NAMALWA (cell line): Measurements from ENCODE around the gene SNX30.
"Not testable (repeated sequence)": the region's sequence is repeated elsewhere in the genome, so short reads cannot be mapped to it uniquely, and the experiment has no call there.

ENCODE experiments used
- DNase-seq: peaks from one replicate; pipeline ENCODE4 v3.0.0-alpha.2; 2015; ENCODE audit warnings: low spot score

SNX30 gene, protein sequence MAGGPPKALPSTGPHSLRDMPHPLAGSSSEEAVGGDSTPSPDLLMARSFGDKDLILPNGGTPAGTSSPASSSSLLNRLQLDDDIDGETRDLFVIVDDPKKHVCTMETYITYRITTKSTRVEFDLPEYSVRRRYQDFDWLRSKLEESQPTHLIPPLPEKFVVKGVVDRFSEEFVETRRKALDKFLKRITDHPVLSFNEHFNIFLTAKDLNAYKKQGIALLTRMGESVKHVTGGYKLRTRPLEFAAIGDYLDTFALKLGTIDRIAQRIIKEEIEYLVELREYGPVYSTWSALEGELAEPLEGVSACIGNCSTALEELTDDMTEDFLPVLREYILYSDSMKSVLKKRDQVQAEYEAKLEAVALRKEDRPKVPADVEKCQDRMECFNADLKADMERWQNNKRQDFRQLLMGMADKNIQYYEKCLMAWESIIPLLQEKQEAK

DNA sequence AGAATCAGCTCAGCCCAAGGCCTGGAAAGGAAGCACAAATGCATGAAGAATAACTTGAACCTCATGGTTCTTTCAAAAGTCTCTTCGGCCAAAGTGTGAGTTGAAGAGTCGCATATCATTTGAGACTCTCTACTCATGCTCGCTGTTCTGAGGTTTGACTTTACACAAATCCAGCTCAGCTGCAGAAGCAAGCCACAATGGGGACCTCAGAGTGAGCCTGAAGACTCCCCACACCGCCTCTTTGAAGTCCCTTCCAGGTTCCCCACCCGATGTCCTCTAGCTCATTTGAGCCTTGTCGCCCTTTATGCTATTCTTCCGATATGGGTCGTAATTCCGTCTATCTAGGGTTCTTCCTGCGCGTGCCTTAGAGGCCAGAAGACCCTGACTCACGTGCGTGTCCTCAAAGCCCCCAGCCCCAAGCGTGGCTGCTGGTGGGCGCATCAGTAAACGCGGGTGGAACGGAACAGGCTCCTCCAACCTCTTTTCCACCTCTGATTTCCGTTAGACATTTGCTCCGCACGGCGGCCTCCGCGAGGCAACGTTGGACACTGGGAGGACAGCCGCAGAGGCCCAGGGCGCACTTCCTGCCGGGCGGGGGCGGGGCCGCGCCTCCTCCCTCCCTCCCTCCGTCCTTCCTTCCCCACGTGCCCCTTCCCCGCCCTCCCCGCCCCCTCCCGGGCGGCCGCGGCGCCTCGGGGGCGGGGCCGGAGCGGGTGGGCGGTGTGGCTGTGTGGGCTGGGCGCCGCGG, at the start of gene SNX30:
Gene SNX30, plus strand, starts transcription at position 745 of the 748 bp plus-strand sequence. CDS start 242 bp downstream, outside the sequence.
- peak; percentile 88 for DNase-seq

DNA sequence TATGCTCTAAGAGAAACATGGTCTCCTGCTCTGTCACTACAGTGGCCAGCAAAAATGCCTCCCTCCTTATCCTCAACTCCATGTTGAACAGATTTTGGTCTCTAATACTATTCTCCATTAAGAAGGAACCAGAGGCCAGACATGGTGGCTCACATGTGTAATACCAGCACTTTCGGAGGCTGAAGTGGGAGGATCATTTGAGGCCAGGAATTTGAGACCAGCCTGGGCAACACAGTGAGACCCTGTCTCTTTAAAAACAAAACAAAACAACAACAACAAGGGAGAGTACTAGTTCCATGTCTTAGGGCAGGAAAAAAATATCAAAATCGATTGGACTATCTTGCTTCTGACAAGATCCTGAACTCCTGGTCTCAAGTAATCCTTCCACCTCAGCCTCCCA, 47.3 kb upstream of the SNX30 start:
- DNase-seq, result no peak

DNA sequence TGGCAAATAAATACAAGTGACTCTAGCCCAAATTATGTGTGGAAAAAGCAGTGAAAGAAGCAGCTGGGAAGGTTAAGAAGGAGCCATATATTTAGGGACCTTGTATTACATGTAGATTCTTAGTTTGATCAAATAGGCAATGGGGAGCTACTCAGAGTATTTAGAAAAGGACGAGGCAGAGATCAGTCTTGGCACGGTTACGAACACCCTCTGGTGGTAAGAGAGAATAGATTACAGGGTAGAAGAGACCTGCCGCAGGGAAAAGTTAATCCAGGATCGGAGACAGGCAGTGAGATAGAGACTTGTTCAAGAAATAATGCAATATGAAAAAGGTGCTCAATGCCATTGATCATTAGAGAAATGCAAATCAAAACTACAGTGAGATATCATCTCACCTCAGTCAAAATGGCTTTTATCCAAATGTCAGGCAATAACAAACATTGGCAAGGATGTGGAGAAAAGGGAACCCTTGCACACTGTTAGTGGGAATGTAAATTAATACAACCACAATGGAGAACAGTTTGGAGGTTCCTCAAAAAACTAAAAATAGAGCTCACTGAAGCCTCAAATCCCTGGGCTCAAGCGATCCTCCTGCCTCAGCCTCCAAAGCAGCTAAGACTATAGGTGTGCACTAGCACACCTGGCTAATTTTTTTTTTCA, 44.7 kb upstream of the SNX30 start:
- DNase-seq, result no peak

DNA sequence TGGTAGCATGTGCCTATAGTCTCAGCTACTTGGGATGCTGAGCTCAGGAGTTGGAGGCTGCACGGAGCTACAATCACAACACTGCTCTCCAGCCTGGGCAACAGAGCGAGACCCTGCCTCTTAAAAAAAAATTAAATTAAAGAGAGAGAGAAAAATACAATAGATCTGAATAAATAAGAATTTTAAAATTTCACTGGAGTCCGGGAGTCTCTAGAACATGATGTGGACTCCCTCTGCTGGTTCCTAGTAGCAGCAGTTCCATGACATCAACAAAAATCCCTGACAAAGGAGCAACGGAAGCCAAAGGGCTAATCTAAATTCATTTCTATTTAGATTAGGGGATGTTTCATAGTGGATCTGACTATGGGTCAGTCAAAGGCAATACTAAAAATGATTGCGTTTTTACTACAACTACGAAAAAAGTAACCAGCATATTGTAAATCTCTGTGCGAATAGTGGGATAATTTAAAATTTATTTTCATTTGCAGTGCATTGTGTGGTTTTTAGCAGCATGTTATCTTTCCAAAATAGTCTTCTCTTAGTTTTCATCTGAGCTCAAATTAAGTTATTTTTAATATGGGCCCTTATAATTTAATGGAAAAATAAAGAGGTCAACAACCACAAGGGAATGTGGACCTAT, 39.4 kb upstream of the SNX30 start:
- peak; percentile 28 for DNase-seq

DNA sequence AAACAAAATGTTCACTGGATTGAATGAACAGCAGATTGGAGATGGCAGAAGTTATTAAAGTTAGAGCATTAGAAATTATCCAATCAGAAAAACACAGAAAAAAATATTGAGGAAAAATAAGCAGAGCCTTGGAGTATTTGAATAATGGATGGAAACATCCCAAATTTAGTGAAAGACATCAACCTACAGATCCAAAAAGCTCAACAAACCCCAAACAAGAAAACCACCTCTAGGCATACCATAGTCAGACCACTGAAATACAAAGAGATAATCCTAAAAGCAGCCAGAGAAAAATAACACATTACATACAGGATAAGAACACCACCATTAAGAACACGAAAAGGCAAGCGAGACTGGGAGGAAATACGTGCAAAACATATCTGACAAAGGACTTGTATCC, 37.9 kb upstream of the SNX30 start:
- no peak for DNase-seq

DNA sequence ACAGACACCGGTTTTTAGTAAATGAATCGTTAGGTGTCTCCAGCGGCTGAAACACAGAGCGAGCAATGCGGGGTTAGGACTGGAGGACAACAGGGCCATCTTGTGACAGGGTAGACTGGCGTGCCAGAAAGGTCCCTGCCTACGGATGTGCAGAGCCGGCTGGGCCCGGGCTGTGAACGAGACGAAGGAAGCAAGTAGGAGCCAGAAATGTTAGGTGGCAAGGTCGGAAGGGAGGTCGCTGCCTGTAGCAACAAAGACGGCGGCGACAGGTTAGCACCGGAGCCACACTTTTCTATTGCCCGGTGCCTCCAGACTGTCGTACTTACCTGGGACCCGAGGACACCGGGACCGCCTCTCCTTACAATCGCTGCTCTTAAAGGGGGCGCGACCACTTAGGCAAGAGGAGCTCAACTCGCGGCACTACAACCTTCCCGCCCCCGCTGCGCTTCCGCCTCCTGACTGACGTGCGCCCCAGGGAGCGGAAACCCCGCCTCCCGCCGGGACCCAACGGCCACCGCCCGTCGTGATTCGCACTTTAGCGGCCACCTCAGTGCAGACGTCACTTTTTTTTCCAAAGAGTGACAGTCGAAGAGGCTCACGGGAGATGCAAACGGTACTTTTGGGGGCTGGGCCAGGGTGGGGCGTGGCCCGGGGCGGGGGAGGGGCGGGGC, 32.8 kb upstream of the SNX30 start, which contains the start of gene INIP:
Gene INIP, minus strand, starts transcription at position 457 of the 671 bp plus-strand sequence. CDS start 1,632 bp downstream, outside the sequence.
- DNase-seq, result peak; percentile 99

DNA sequence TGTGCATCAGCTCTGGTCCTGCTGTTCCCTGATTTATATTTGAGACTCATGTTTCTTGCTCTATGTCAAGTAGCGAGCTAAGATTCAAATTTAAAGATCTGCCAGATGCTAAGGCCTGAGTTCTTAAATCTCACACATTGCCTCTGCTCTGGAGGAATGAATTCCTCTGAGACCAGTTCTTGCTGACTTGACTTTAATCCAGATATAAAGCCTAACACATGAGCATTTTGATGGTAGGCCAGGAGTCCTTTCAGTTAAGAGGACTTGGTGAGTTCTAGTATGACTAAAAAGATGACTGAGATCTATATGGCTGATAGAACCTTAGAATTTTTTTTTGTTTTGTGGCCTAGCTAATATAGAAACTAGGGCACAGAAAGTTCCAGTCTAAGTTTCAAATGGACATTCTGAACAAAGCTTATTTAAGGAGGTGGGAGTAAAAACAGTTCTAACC, 31.3 kb upstream of the SNX30 start:
- DNase-seq, result no peak

DNA sequence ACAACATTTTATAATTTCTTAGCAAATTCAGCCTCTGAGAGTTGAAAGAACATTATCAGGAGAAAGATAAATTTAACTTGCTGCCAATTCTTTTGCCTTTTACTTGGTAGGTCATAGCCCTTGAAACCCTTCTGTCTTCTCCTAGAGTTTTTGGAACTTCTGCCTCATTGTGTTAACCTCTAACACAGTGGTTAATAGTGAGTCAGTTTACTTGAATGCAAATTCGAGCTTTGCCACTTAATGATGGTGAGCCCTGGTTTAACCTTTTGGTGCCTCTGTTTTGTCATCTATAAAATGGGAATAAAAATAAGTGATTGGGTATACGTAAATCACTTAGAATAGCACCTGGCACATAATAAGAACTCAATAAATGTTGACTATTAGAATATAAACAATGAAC, 30.9 kb upstream of the SNX30 start:
- DNase-seq, result no peak

DNA sequence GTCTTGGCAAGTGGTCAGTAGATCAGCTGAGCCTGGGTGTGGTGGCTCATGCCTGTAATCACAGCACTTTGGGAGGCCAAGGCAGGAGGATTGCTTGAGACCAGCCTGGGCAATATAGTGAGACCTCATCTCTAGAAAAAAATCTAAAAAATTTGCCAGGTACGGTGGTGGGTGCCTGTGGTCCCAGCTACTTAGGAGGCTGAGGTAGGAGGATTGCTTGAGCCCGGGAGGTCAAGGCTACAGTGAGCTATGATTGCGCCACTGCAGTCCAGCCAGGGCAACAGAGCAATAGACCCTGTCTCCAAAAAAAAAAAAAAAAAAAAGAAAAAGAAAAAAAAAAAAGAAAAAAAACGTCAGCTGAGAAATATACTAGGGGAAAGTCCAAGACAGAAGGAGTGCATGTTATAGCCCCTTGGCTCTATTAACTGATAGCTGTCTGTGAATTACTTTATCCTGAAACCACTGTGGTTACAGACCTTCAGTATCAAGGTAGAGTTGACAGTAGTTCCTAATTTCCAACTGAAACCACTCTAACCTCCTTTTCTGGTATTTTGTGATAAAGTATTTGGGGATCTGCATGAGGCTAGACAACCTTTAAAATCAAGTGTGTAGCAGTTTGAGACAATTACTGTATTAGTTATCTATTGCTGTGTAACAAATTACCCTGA, 30.3 kb upstream of the SNX30 start:
- no peak for DNase-seq

DNA sequence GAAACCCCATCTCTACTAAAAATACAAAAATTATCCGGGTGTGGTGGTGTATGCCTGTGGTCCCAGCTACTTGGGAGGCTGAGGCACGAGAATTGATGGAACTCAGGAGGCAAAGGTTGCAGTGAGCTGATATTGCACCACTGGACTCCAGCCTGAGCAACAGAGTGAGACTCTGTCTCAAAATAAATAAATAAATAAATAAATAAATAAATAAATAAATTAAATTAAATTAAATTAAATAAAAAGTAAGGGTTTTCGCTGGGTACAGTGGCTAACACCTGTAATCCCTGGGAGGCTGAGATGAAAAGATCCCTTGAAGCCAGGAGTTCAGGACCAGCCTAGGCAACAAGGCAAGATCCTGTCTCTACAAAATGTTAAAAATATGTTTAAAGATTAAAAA, 27.8 kb upstream of the SNX30 start:
- not testable (repeated sequence) for DNase-seq

DNA sequence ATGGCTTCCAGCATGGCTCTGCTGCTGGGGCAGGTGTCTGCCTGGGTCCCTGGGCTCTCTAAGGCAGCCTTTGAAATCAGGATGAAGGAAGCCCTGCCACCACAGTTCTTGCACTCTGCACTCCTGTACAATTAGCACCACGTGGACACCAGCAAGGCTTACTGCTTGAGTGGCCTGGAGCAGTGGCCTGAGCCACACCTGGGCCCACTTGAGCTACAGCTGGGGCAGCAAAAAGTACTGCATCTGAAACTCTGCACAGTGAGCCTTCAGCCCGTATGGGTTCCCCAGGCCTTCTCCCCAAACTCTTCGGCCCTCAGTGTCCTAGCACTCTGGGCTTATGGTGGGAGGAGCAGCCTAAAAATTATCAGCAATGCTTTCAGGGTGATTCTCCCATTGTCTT, 24.6 kb upstream of the SNX30 start:
- no peak for DNase-seq

DNA sequence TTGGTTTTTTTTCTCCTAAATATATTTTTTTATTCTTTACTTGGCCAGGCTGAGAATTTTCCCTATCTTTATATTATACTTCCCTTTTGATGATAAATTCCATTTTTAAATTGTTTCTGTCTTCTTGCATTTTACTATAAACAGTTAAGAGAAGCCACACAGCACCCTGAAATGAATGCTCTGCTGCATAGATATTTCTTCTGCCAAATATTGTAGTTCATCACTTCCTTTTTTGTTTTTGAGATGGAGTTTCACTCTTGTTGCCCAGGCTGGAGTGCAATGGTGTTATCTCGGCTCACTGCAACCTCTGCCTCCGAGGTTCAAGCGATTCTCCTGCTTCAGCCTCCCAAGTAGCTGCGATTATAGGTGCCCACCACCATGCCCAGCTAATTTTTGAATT, 24.1 kb upstream of the SNX30 start:
- no peak for DNase-seq

DNA sequence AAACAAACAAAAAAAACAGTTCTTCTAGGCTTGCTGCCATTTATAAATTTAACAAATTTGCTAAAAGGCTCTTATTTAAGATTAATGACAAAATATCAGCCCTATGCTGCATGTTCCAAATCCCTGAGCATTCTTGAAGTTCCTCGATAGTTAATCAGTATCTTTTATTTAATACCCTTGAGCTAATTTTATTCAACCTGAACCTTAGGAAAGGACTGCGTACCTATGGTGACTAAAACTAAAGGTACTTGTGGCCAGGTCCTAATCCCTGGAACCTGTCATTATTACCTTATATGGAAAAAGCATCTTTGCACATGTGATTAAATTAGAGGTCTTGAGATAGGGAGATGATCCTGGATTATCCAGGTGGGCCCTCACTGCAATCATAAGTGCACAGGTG, 22.2 kb upstream of the SNX30 start:
- DNase-seq, result no peak

DNA sequence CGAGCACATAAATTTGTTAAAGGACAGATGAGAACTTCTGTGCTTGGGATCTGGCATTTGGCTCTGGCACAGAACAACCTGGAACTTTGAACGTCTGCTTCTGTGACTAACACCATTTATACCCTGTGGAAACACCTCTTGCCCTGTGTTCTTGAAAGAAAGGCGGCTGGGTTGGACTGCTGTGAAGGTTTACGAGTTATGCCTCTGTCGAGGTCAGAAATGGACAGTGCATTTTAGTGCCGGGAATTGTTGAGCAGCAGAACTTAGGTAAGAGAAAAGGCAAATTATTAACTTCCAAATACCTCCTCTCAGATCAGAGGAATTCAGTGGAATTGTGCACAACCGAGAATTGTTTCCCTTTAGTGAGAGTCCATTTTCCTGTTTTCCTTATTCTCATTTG, 18.6 kb upstream of the SNX30 start:
- DNase-seq, result no peak

DNA sequence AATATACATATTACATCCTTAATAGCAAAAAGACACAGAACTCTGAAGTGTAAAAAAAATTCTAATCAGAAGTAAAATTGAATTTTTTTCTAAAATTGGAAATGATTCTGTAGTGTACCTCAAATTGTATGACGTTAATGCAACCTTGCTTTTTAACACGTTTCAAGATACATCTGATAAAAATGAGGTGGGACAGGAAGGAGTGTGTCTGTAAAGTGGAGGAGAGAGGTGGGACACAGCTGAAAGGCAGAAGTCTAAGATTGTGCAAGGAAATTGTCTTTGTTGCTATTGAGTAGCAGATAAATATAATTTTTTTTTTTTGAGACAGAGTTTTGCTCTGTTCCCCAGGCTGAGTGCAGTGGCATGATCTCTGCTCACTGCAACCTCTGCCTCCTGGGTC, 15.7 kb upstream of the SNX30 start:
- no peak for DNase-seq

DNA sequence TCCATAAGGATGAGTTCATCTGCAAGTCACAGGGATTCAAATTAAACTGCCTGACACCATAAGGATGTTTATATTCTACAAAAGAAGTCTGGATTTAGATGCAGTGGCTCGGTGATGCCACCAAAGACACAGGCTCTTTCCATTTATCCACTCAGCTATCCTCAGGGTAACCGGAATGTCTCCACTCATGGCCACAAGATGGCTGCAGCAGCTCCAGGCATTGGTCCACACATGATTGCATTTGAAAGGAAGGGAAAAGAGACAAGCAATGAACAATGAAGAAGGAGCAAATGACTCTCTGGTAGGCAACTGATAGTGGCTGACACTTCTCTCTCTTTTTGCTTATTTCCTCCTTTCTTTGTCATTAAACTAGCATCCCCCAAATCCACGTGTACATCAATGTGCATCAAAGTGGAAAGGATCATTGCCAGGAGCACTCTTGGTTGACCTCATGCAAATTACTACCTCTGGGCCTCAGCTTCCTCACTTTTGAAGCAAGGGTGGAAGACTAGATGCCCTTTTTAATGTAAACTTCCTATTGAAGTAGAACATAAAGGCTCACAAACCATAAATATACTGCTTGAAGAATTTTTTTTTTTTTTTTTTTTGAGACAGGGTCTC, 7.2 kb upstream of the SNX30 start:
- DNase-seq, result peak; percentile 69

DNA sequence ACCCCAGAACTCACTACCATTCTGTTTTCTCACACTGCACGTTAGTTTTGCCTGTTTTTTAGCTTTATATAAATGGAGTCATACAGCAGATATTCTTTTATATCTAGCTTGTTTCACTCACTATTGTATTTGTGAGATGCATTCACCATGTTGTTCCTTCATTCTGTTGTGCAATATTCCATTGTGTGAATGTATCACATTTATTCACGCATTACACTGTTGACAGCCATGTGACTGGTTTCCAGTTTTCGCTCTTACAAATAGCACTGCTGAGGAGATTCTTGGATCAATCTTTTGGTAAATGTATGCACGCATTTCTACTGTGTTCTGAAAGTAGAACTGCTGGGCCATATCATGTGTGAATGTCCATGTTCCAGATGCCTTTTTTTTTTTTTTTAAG, 6.4 kb upstream of the SNX30 start:
- DNase-seq, result no peak

DNA sequence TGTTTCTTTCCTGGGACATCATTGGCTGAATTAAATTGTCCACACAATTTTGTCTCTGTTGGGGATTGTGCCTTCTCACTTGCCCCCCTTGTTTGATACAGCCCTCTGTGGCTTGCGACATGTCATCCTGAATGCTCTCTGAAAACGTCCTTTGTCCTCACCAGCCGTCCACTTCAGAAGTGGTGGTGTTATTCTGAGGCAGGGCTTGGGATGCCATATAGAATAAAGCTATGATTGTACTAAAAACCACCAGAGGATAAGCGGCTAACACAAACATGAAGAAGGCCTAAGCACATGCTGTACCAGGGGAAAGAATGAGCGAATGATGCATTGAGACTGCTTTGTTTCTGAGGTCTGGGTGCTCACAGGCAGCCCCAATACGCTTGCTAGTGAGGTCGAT, 3.5 kb upstream of the SNX30 start:
- no peak for DNase-seq

DNA sequence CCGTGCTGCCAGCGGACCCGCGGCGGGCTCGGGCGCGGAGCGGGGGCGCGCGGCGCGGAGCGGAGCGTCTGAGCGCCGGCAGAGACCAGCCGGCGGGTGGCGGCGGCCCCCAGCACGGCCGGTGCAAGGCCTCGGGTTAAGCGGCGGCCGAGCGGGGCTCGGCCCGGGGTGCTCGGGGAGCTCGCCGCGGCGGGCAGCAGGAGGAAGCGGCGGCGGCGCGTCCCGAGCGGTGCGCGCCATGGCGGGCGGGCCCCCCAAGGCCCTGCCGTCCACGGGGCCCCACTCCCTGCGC, 150 bp downstream of the SNX30 start:
- no peak for DNase-seq

DNA sequence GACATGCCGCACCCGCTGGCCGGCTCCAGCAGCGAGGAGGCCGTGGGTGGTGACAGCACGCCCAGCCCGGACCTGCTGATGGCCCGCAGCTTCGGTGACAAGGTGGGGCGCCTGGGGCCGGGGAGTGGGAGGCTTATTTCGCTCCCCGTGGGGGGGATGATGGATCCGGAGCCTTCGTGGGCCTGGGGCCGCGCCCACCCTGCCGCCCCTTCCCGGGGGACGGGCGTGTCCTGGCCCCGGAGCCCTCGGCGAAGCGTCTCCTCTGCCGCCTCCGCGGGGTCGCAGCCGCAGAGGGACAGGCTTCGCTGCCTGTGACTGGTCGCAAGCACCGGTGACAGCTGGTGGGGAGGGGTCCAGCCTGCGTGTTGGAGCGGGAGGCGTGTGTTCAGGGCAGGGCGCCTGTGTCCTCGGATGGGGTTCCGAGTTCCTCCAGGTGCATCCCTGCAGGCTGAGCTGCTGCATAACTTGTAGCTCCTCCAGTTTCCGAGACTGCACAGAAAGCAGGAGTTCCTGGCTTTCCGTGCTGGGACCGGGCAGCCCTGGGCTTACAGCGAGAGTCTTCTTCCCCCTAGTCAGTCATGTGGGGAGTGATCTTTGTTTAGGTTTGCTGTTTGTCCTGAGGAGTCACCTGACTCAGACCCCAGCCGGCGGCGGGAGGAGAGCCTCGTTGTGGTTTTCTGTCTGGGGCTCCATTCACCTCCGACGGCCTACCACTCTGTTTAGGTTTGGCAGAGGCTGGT, 666 bp downstream of the SNX30 start:
- DNase-seq, result peak; percentile 78
